SU-DHL-6 (cell line): ENCODE measurements around the gene AGPAT4.

Experiments
- EZH2phosphoT487 ChIP-seq: fragments of 200-600 bp; sonication (generic), shearing (Covaris generic); conservative IDR thresholded peaks from 2 replicates; pipeline ENCODE4 v1.6.1; 2018; ENCODE audit warnings: mild to moderate bottlenecking, antibody characterized with exemption, low read length, moderate library complexity, mixed read lengths
- TF ChIP-seq, protein P1 (sequence below): fragments of 200-600 bp; sonication (generic); IDR thresholded peaks from one replicate; pipeline ENCODE4 v1.5.1; 2017; ENCODE audit warnings: antibody characterized with exemption, mild to moderate bottlenecking, low read length, moderate library complexity; ENCODE audit not compliant: insufficient read depth, poor library complexity, severe bottlenecking

DNA sequence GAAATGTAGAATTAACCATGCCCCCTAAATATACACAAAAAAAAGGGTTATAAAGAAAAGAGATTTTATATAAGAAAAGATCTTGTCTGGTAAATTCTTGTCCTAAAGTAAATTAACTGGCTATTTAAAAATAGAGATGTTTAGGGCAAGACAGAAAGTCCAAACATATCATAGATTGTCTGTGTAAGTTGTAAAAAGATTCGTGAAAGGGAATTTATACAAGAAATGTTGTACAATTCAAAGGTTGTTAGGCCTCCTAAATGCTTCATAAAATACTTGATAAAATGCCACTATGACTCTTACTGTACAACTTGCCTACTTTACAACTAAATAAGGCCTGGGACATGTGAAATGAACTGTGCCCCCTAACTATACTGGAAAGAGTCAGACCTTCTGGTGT, 21.9 kb upstream of the AGPAT4 start:
- TF ChIP-seq, protein P1, sequence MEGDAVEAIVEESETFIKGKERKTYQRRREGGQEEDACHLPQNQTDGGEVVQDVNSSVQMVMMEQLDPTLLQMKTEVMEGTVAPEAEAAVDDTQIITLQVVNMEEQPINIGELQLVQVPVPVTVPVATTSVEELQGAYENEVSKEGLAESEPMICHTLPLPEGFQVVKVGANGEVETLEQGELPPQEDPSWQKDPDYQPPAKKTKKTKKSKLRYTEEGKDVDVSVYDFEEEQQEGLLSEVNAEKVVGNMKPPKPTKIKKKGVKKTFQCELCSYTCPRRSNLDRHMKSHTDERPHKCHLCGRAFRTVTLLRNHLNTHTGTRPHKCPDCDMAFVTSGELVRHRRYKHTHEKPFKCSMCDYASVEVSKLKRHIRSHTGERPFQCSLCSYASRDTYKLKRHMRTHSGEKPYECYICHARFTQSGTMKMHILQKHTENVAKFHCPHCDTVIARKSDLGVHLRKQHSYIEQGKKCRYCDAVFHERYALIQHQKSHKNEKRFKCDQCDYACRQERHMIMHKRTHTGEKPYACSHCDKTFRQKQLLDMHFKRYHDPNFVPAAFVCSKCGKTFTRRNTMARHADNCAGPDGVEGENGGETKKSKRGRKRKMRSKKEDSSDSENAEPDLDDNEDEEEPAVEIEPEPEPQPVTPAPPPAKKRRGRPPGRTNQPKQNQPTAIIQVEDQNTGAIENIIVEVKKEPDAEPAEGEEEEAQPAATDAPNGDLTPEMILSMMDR, result no peak
- TF ChIP-seq EZH2phosphoT487, result no peak
